ENCODE results near the gene ABHD12. TPM values are rescaled to one million over a fixed set of nuclear protein-coding genes. Genes with fewer than 3 reads are reported as not detected.
A peak's percentile ranks its signal among the peaks of the same experiment; 100 is the strongest.

ABHD12 gene
- polyA plus RNA-seq, 1 donor = 45.8 TPM

GRCh38 chr20:25306991-25307903 is 83.4 kb downstream of the ABHD12 start:
- WGBS (ENCODE audit: insufficient coverage, low lambda C conversion rate) = 90% methylated on average over 2 of the region's 10 CpGs
- peak in 1 of 2 donors; percentile 55 for DNase-seq
- peaks cover 44% of the 10 kb centered on the region for H3K36me3 ChIP-seq (ENCODE audit: control insufficient read depth, insufficient read depth, low read length)

GRCh38 chr20:25304025-25304549 is 86.5 kb downstream of the ABHD12 start:
- DNase-seq = no peak
- WGBS (ENCODE audit: insufficient coverage, low lambda C conversion rate) = no CpG with 5 or more reads among the region's 11 CpGs

More at GRCh38 chr20:25306991-25307903, 83.4 kb downstream of the ABHD12 start:
- no peak overlapping the region for H3K27ac ChIP-seq (ENCODE audit: low read length)
- no peak overlapping the region for H3K4me3 ChIP-seq (ENCODE audit: low read length)
- H3K4me1 ChIP-seq (ENCODE audit: control insufficient read depth, insufficient read depth, low read length) = peaks cover 49% of the 10 kb centered on the region
- H3K9me3 ChIP-seq (ENCODE audit: control insufficient read depth, low read depth, low read length) = no peaks in the 10 kb centered on the region
- H3K27me3 ChIP-seq (ENCODE audit: control insufficient read depth, insufficient read depth, low read length) = no peaks in the 10 kb centered on the region

GRCh38 chr20:25303292-25304024 is 87.2 kb downstream of the ABHD12 start:
- WGBS (ENCODE audit: insufficient coverage, low lambda C conversion rate) = 100% methylated on average over 1 of the region's 12 CpGs
- DNase-seq = no peak
- Histone ChIP-seq H3K4me1 (ENCODE audit: control insufficient read depth, insufficient read depth, low read length) (peaks cover 15% of the 10 kb centered on the region), H3K4me3 (ENCODE audit: low read length) (no peak overlapping the region), H3K27me3 (ENCODE audit: control insufficient read depth, insufficient read depth, low read length) (no peaks in the 10 kb centered on the region), H3K9me3 (ENCODE audit: control insufficient read depth, low read depth, low read length) (no peaks in the 10 kb centered on the region), H3K36me3 (ENCODE audit: control insufficient read depth, insufficient read depth, low read length) (peaks cover 72% of the 10 kb centered on the region), H3K27ac (ENCODE audit: low read length) (no peak overlapping the region)

More at GRCh38 chr20:25304025-25304549, 86.5 kb downstream of the ABHD12 start:
- Histone ChIP-seq H3K9me3 (ENCODE audit: control insufficient read depth, low read depth, low read length) (no peaks in the 10 kb centered on the region), H3K27ac (ENCODE audit: low read length) (no peak overlapping the region), H3K4me1 (ENCODE audit: control insufficient read depth, insufficient read depth, low read length) (peaks cover 21% of the 10 kb centered on the region), H3K4me3 (ENCODE audit: low read length) (no peak overlapping the region), H3K36me3 (ENCODE audit: control insufficient read depth, insufficient read depth, low read length) (peaks cover 74% of the 10 kb centered on the region), H3K27me3 (ENCODE audit: control insufficient read depth, insufficient read depth, low read length) (no peaks in the 10 kb centered on the region)

- H3K27me3 ChIP-seq (ENCODE audit: control insufficient read depth, insufficient read depth, low read length) = no peaks in the 10 kb centered on the region
- H3K27ac ChIP-seq (ENCODE audit: low read length) = no peak overlapping the region
- no peak for DNase-seq
- H3K36me3 ChIP-seq (ENCODE audit: control insufficient read depth, insufficient read depth, low read length) = peaks cover 71% of the 10 kb centered on the region
- WGBS (ENCODE audit: insufficient coverage, low lambda C conversion rate) = no CpG with 5 or more reads among the region's 6 CpGs
- peaks cover 7% of the 10 kb centered on the region for H3K4me1 ChIP-seq (ENCODE audit: control insufficient read depth, insufficient read depth, low read length)
- H3K9me3 ChIP-seq (ENCODE audit: control insufficient read depth, low read depth, low read length) = no peaks in the 10 kb centered on the region
- no peak overlapping the region for H3K4me3 ChIP-seq (ENCODE audit: low read length)
These were observed 88.0 kb downstream of the ABHD12 start for GRCh38 chr20:25302596-25302995.

GRCh38 chr20:25301357-25301920 is 89.2 kb downstream of the ABHD12 start:
- no peaks in the 10 kb centered on the region for H3K27me3 ChIP-seq (ENCODE audit: control insufficient read depth, insufficient read depth, low read length)
- H3K27ac ChIP-seq (ENCODE audit: low read length) = no peak overlapping the region
- peaks cover 3% of the 10 kb centered on the region for H3K4me1 ChIP-seq (ENCODE audit: control insufficient read depth, insufficient read depth, low read length)
- peaks cover 73% of the 10 kb centered on the region for H3K36me3 ChIP-seq (ENCODE audit: control insufficient read depth, insufficient read depth, low read length)
- no CpG with 5 or more reads among the region's 9 CpGs for WGBS (ENCODE audit: insufficient coverage, low lambda C conversion rate)
- no peak for DNase-seq
- H3K4me3 ChIP-seq (ENCODE audit: low read length) = no peak overlapping the region
- no peaks in the 10 kb centered on the region for H3K9me3 ChIP-seq (ENCODE audit: control insufficient read depth, low read depth, low read length)

GRCh38 chr20:25300496-25301170 is 90.0 kb downstream of the ABHD12 start:
- H3K9me3 ChIP-seq (ENCODE audit: control insufficient read depth, low read depth, low read length) = no peaks in the 10 kb centered on the region
- H3K4me3 ChIP-seq (ENCODE audit: low read length) = no peak overlapping the region
- H3K36me3 ChIP-seq (ENCODE audit: control insufficient read depth, insufficient read depth, low read length) = peaks cover 80% of the 10 kb centered on the region
- WGBS (ENCODE audit: insufficient coverage, low lambda C conversion rate) = no CpG with 5 or more reads among the region's 13 CpGs
- H3K27me3 ChIP-seq (ENCODE audit: control insufficient read depth, insufficient read depth, low read length) = no peaks in the 10 kb centered on the region
- no peak overlapping the region for H3K27ac ChIP-seq (ENCODE audit: low read length)
- peaks cover 4% of the 10 kb centered on the region for H3K4me1 ChIP-seq (ENCODE audit: control insufficient read depth, insufficient read depth, low read length)
- DNase-seq = no peak

GRCh38 chr20:25299806-25300205 is 90.8 kb downstream of the ABHD12 start:
- Histone ChIP-seq H3K27ac (ENCODE audit: low read length) (no peak overlapping the region), H3K36me3 (ENCODE audit: control insufficient read depth, insufficient read depth, low read length) (peaks cover 86% of the 10 kb centered on the region), H3K27me3 (ENCODE audit: control insufficient read depth, insufficient read depth, low read length) (no peaks in the 10 kb centered on the region), H3K4me1 (ENCODE audit: control insufficient read depth, insufficient read depth, low read length) (peaks cover 7% of the 10 kb centered on the region), H3K9me3 (ENCODE audit: control insufficient read depth, low read depth, low read length) (no peaks in the 10 kb centered on the region), H3K4me3 (ENCODE audit: low read length) (no peak overlapping the region)
- WGBS (ENCODE audit: insufficient coverage, low lambda C conversion rate) = 100% methylated on average over 1 of the region's 9 CpGs
- DNase-seq = no peak

GRCh38 chr20:25297141-25297905 is 93.3 kb downstream of the ABHD12 start:
- no CpG with 5 or more reads among the region's 10 CpGs for WGBS (ENCODE audit: insufficient coverage, low lambda C conversion rate)
- Histone ChIP-seq H3K9me3 (ENCODE audit: control insufficient read depth, low read depth, low read length) (no peaks in the 10 kb centered on the region), H3K27ac (ENCODE audit: low read length) (no peak overlapping the region), H3K36me3 (ENCODE audit: control insufficient read depth, insufficient read depth, low read length) (peaks cover 81% of the 10 kb centered on the region), H3K27me3 (ENCODE audit: control insufficient read depth, insufficient read depth, low read length) (no peaks in the 10 kb centered on the region), H3K4me3 (ENCODE audit: low read length) (no peak overlapping the region), H3K4me1 (ENCODE audit: control insufficient read depth, insufficient read depth, low read length) (peaks cover 7% of the 10 kb centered on the region)
- DNase-seq = no peak

Measured in large intestine (tissue), 3 donors.